Activated T-cell treated with anti-CD3 and anti-CD28 coated beads for 1 hour (primary cell): ENCODE data around the gene DIAPH3.

Experiments
- DNase-seq: peaks from one replicate; pipeline ENCODE4 v3.0.0-alpha.2; 2020; ENCODE audit warnings: low read depth

DIAPH3 gene

GRCh38 chr13:59951011-59951410 is 212.7 kb downstream of the DIAPH3 start:
- DNase-seq = no peak

GRCh38 chr13:59950266-59950665 is 213.5 kb downstream of the DIAPH3 start:
- no peak for DNase-seq

GRCh38 chr13:59948686-59949085 is 215.0 kb downstream of the DIAPH3 start:
- DNase-seq = no peak

- DNase-seq = no peak
These were observed 216.8 kb downstream of the DIAPH3 start for GRCh38 chr13:59946944-59947343.

- DNase-seq = no peak
These were observed 232.1 kb downstream of the DIAPH3 start for GRCh38 chr13:59931621-59932020.

GRCh38 chr13:59924256-59924655 is 239.5 kb downstream of the DIAPH3 start:
- DNase-seq = no peak

- no peak for DNase-seq
These were observed 248.5 kb downstream of the DIAPH3 start for GRCh38 chr13:59915252-59915651.

GRCh38 chr13:59914556-59914955 is 249.2 kb downstream of the DIAPH3 start:
- DNase-seq = no peak

- DNase-seq = no peak
These were observed 257.2 kb downstream of the DIAPH3 start for GRCh38 chr13:59906413-59907049.

GRCh38 chr13:59901191-59901590 is 262.5 kb downstream of the DIAPH3 start:
- DNase-seq = no peak

GRCh38 chr13:59898066-59898465 is 265.7 kb downstream of the DIAPH3 start:
- DNase-seq = no peak

GRCh38 chr13:59893266-59893665 is 270.5 kb downstream of the DIAPH3 start:
- DNase-seq = no peak

- no peak for DNase-seq
These were observed 272.7 kb downstream of the DIAPH3 start for GRCh38 chr13:59891053-59891452.

- DNase-seq = no peak
These were observed 273.7 kb downstream of the DIAPH3 start for GRCh38 chr13:59890054-59890453.

- no peak for DNase-seq
These were observed 275.3 kb downstream of the DIAPH3 start for GRCh38 chr13:59888408-59888807.

GRCh38 chr13:59885076-59885475 is 278.7 kb downstream of the DIAPH3 start:
- DNase-seq = no peak

GRCh38 chr13:59883885-59884284 is 279.8 kb downstream of the DIAPH3 start:
- no peak for DNase-seq

GRCh38 chr13:59880468-59880867 is 283.3 kb downstream of the DIAPH3 start:
- no peak for DNase-seq

- no peak for DNase-seq
These were observed 284.4 kb downstream of the DIAPH3 start for GRCh38 chr13:59879281-59879680.

GRCh38 chr13:59877933-59878332 is 285.8 kb downstream of the DIAPH3 start:
- DNase-seq = no peak

GRCh38 chr13:59874973-59875372 is 288.8 kb downstream of the DIAPH3 start:
- DNase-seq = no peak

GRCh38 chr13:59873856-59874255 is 289.9 kb downstream of the DIAPH3 start:
- no peak for DNase-seq

- no peak for DNase-seq
These were observed 290.4 kb downstream of the DIAPH3 start for GRCh38 chr13:59873309-59873708.

- no peak for DNase-seq
These were observed 295.9 kb downstream of the DIAPH3 start for GRCh38 chr13:59867867-59868266.

GRCh38 chr13:59865398-59865797 is 298.3 kb downstream of the DIAPH3 start:
- DNase-seq = no peak
